ENCODE measurements around the gene NHLRC1.

The NHLRC1 gene

DNA sequence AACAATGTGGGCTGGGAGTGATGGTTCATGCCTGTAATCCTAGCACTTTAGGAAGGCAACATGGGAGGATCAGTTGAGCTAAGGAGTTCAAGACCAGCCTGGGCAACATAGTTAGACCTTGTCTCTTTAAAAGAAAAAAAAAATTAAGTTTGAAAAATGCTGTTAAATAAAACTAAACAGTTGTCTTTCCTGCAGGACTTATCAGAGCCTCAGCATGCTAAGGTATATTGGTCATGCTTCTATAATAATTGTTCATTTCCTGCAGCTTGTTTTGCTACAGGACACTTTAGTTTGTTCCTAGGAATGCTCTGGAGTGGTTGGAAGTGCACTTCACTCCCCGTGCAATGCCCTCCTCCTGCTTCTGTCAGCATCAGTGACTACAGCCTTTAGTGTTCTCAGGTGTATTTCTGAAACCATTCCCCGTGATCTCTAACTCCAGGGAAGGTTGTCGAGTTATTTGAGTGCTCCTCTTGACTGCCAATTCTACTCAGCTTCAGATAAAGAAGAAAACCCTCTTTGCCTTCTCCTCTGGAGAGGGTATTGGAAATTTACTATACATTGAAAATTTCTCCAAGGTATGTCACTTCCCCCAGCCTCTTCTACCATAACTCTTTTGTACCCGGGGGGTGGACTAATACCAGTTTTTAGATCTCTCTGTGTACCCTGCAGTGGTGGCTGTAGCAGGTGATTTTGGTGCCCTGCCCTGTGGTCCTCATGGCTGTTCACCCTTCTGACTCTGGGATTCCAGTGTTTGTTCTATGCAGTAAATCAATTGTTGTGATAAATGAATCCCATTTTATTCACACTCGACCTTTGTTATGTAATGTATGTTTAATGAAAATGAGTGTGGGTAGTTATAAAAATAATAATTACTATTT is 33.8 kb downstream of the NHLRC1 start:
- in situ Hi-C loops (cut with MboI; ENCODE audit: low sequenced_read_pairs), result no loop called here

DNA sequence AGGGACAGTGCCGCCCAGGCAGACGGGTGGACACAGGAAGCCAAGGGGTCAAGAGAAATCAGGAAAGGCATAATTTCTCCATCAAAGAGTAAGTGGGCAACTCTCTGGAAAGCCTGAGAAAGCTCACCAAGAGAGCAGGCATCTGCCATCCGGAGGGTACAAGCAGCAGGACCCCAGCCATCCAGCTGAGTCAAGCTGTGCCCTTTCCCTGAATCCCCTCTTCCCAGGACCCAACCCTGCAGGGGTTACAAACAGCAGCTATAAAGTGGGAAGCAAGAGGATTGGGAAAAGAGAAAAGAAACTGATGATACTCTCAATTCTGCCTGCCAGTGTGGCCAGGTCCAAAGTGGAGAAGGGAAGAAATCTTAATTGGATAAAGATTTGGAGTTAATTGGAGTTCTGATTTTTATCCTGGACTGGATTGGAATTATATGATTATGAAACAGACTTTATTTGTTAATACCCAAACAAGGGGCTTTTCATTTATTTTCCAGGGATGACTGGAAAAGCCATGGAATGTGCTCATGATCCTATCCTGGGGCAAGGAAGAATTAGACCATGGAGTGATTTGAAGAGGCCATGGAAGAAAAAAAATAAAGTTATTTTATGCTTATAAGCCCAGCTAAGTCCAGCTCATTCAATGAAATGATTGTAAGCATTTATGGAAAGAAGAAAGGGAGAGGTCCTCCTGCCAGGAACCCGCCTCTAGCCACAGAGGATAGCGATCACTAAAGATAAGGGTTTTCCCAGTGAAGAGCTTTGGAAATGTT is 34.9 kb downstream of the NHLRC1 start:
- in situ Hi-C loops (cut with MboI; ENCODE audit: low sequenced_read_pairs), result no loop called here

DNA sequence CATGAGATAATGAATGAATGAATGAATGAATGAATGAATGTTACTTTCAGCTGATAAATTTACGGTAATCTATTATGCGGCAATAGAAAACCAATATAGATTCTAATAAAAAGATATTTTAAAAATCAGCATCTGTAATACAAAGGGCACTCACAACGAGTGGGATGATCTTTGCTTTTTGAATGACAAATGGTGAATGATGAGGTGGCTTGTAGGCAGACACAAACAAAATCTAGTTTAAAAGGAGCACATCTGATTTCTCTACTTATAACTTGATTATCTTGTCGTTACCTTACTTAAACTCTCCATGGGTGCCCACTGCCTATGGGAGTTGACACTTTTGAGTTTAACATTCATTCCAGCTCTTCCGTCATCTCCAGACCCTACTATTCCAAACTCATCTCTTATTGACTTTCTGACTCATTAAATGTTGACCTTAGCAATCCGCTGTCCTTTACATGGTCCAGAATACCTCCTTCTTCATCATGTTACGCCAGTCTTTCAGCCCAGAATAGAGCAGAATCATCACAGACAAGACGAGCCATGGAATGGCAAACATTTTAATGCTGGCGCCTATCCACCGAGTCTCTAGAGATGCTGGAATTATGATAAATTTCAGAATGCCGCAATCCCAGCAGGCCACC is 41.3 kb downstream of the NHLRC1 start:
- in situ Hi-C loops (cut with MboI; ENCODE audit: low sequenced_read_pairs), result no loop called here

DNA sequence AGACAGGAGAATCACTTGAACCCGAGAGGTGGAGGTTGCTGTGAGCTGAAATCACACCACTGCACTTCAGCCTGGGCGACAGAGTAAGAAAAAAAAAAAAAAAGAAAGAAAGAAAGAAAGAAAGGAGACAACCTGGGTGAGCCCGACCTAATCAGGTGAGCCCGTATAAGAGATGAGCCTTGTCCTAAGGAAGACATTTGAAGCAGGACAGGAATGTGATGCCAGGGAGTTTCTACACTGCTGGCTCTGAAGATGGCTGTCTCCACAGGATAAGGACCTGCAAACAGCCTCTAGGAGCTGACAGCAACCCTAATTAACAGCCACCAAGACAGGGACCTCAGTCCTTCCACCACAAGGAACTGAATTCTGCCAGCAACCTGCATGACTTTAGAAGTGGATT is 41.9 kb downstream of the NHLRC1 start:
- in situ Hi-C loops (cut with MboI; ENCODE audit: low sequenced_read_pairs), result no loop called here

DNA sequence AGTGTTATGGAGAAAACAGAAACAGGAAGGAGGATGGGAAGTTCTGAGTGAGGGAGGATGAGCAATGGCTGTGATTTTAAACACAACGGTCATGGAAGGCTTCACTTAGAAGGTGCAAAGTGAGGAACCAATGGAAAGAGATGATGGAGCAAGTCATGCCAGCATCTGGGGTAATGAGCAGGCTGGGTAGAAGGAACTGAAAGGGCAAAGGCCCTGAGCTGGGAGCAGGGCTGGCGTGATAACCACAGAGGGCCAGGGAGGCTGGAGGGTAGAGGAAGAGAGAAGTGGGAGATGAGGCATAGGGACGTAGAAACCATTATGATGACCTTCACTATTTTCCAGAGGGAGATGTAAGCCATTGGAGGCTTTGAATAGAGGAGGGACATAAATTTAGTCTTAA is 43.6 kb downstream of the NHLRC1 start:
- in situ Hi-C loops (cut with MboI; ENCODE audit: low sequenced_read_pairs), result no loop called here

DNA sequence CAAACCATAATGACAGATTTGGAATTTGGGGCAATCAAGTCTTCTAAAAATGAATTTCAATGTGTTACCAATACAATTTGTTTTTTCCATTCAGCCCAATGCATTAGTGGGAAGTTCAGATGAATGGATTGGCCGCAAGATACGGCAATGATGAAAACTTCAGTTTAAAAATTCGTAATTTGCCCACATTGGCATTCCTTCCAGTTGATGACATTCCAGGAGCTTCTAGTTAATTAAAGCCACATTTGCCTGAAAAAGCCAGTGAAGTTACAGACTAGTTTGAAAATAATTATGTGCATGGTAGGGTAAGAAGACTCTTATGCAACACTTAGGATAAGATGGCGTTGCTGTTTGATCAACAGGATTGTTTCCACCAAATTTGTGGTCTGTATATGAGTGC is 46.2 kb downstream of the NHLRC1 start:
- in situ Hi-C loops (cut with MboI; ENCODE audit: low sequenced_read_pairs), result no loop called here

DNA sequence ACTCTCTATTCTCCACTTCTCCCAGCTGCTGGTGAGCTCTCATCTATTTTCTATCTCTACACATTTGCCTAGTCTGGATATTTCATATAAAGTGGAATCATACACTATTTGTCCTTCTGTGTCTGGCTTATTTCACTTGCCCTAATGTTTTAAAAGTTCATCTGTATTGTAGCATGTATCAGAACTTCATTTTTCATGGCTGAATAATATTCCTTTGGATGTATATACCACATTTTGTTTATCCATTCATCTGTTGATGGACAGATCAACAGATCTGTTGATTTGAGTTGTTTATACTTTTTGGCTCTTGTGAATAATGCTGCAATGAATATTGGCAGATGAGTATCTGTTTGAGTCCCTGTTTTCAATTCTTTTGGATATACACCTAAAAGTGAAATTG is 49.6 kb downstream of the NHLRC1 start:
- in situ Hi-C loops (cut with MboI; ENCODE audit: low sequenced_read_pairs), result no loop called here

DNA sequence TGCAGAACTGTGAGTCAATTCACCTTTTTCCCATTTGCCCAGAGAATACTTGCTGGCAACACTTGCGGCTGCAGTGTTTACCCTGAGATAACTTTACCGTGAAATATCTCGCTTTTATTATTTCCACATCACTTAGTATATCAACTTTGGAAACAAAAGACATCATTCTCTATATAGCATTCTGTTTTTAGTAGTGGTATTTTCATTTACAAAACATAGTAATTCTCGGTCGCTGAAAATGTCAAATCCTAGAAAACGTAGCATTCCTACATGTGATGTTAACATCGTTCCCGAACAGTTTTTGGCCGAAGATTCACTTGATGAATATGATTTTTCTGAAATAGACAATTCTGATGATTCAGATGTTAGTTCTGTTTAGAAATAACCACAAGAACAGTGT is 52.0 kb downstream of the NHLRC1 start:
- in situ Hi-C loops (cut with MboI; ENCODE audit: low sequenced_read_pairs), result no loop called here

All from HL-60/S4 (cell line).